Endothelial cell of coronary artery (primary cell): Measurements from ENCODE around the gene FJX1. TPM values are rescaled to one million over a fixed set of nuclear protein-coding genes. Genes with fewer than 3 reads are reported as not detected.

Experiments used
- total RNA-seq: library from RNA; depleted of rRNA; stranded (reverse); fragments of >200 nt; gene quantifications from 2 replicates; pipeline ENCODE4 v1.2.3, GENCODE V29; 2014

Gene FJX1
- 20.5 and 26.0 TPM in 2 replicates for total RNA-seq

GRCh38 chr11:35617687-35618496, at the start of gene FJX1:
FJX1 (plus strand) TSS chr11:35618460; CDS start chr11:35618637, 177 bp downstream.

GRCh38 chr11:35662649-35663407, 44.6 kb downstream of the FJX1 start, which contains the start of gene TRIM44:
TRIM44 (plus strand) TSS chr11:35662775; CDS start chr11:35663112, 337 bp downstream.

Other genes with a start within 250 kb of the FJX1 start
- under 0.01 TPM in 1 of 2 replicates, not detected in the other for gene SLC1A2, start 198.9 kb upstream of the FJX1 start, total RNA-seq
- 0.18 and 0.56 TPM in 2 replicates for gene PAMR1, start 92.8 kb upstream of the FJX1 start, total RNA-seq
- gene TRIM44, start 44.3 kb downstream of the FJX1 start, total RNA-seq = 12.7 and 18.7 TPM in 2 replicates